ENCODE data around the gene PRIMPOL.

PRIMPOL gene

GRCh38 chr4:184641022-184641421 lies 8.5 kb upstream of the PRIMPOL start:
- Histone ChIP-seq H3K4me1 (ENCODE audit: control insufficient read depth, insufficient read depth, low read length) (peaks cover 2% of the 10 kb centered on the region; the same call in 1 of the 2 replicates), H3K27ac (ENCODE audit: low read length) (no peak overlapping the region), H3K9me3 (ENCODE audit: control insufficient read depth, insufficient read depth, low read length) (no peaks in the 10 kb centered on the region), H3K27me3 (ENCODE audit: control insufficient read depth, insufficient read depth, low read length) (no peaks in the 10 kb centered on the region), H3K36me3 (ENCODE audit: control insufficient read depth, insufficient read depth, low read length) (peaks cover 15% of the 10 kb centered on the region; the same call in 1 of the 2 replicates), H3K4me3 (ENCODE audit: low read length) (no peak overlapping the region)
- no peak for DNase-seq (ENCODE audit: low read depth, low spot score)
- WGBS (ENCODE audit: insufficient coverage, insufficient read length): no CpG with 5 or more reads among the region's 3 CpGs

GRCh38 chr4:184641451-184641850 lies 8.1 kb upstream of the PRIMPOL start:
- Histone ChIP-seq H3K4me3 (ENCODE audit: low read length) (no peak overlapping the region), H3K9me3 (ENCODE audit: control insufficient read depth, insufficient read depth, low read length) (no peaks in the 10 kb centered on the region), H3K36me3 (ENCODE audit: control insufficient read depth, insufficient read depth, low read length) (peaks cover 12% of the 10 kb centered on the region; the same call in 1 of the 2 replicates), H3K27ac (ENCODE audit: low read length) (no peak overlapping the region), H3K27me3 (ENCODE audit: control insufficient read depth, insufficient read depth, low read length) (no peaks in the 10 kb centered on the region), H3K4me1 (ENCODE audit: control insufficient read depth, insufficient read depth, low read length) (peaks cover 2% of the 10 kb centered on the region; the same call in 1 of the 2 replicates)
- DNase-seq (ENCODE audit: low read depth, low spot score): no peak
- WGBS (ENCODE audit: insufficient coverage, insufficient read length): no CpG with 5 or more reads among the region's 5 CpGs

- Histone ChIP-seq H3K4me1 (ENCODE audit: control insufficient read depth, insufficient read depth, low read length) (peaks cover 3% of the 10 kb centered on the region; the same call in 1 of the 2 replicates), H3K27me3 (ENCODE audit: control insufficient read depth, insufficient read depth, low read length) (no peaks in the 10 kb centered on the region), H3K4me3 (ENCODE audit: low read length) (no peak overlapping the region), H3K9me3 (ENCODE audit: control insufficient read depth, insufficient read depth, low read length) (no peaks in the 10 kb centered on the region), H3K27ac (ENCODE audit: low read length) (no peak overlapping the region), H3K36me3 (ENCODE audit: control insufficient read depth, insufficient read depth, low read length) (peaks cover 3% of the 10 kb centered on the region; the same call in 1 of the 2 replicates)
- WGBS (ENCODE audit: insufficient coverage, insufficient read length): no CpG with 5 or more reads among the region's 1 CpG
- DNase-seq (ENCODE audit: low read depth, low spot score): no peak
Observed at GRCh38 chr4:184643731-184644130, 5.8 kb upstream of the PRIMPOL start.

GRCh38 chr4:184644553-184645307 lies 4.8 kb upstream of the PRIMPOL start:
- no peaks in the 10 kb centered on the region for H3K9me3 ChIP-seq (ENCODE audit: control insufficient read depth, insufficient read depth, low read length)
- no peak for DNase-seq (ENCODE audit: low read depth, low spot score)
- no peaks in the 10 kb centered on the region for H3K27me3 ChIP-seq (ENCODE audit: control insufficient read depth, insufficient read depth, low read length)
- no peak overlapping the region for H3K27ac ChIP-seq (ENCODE audit: low read length)
- no peak overlapping the region for H3K4me3 ChIP-seq (ENCODE audit: low read length)
- H3K36me3 ChIP-seq (ENCODE audit: control insufficient read depth, insufficient read depth, low read length): peaks cover 3% of the 10 kb centered on the region; the same call in 1 of the 2 replicates
- no CpG with 5 or more reads among the region's 9 CpGs for WGBS (ENCODE audit: insufficient coverage, insufficient read length)
- peaks cover 3% of the 10 kb centered on the region; the same call in 1 of the 2 replicates for H3K4me1 ChIP-seq (ENCODE audit: control insufficient read depth, insufficient read depth, low read length)

GRCh38 chr4:184645904-184646610 lies 3.5 kb upstream of the PRIMPOL start:
- Histone ChIP-seq H3K9me3 (ENCODE audit: control insufficient read depth, insufficient read depth, low read length) (no peaks in the 10 kb centered on the region), H3K36me3 (ENCODE audit: control insufficient read depth, insufficient read depth, low read length) (no peaks in the 10 kb centered on the region), H3K4me1 (ENCODE audit: control insufficient read depth, insufficient read depth, low read length) (peaks cover 3% of the 10 kb centered on the region; the same call in 1 of the 2 replicates), H3K27me3 (ENCODE audit: control insufficient read depth, insufficient read depth, low read length) (no peaks in the 10 kb centered on the region), H3K27ac (ENCODE audit: low read length) (no peak overlapping the region), H3K4me3 (ENCODE audit: low read length) (no peak overlapping the region)
- DNase-seq (ENCODE audit: low read depth, low spot score): no peak
- WGBS (ENCODE audit: insufficient coverage, insufficient read length): no CpG with 5 or more reads among the region's 6 CpGs

- Histone ChIP-seq H3K4me1 (ENCODE audit: control insufficient read depth, insufficient read depth, low read length) (peaks cover 3% of the 10 kb centered on the region; the same call in 1 of the 2 replicates), H3K36me3 (ENCODE audit: control insufficient read depth, insufficient read depth, low read length) (no peaks in the 10 kb centered on the region), H3K27me3 (ENCODE audit: control insufficient read depth, insufficient read depth, low read length) (no peaks in the 10 kb centered on the region), H3K27ac (ENCODE audit: low read length) (no peak overlapping the region), H3K4me3 (ENCODE audit: low read length) (no peak overlapping the region; the same call in 1 of the 2 replicates), H3K9me3 (ENCODE audit: control insufficient read depth, insufficient read depth, low read length) (no peaks in the 10 kb centered on the region)
- DNase-seq (ENCODE audit: low read depth, low spot score): no peak
- no CpG with 5 or more reads among the region's 7 CpGs for WGBS (ENCODE audit: insufficient coverage, insufficient read length)
Observed at GRCh38 chr4:184647266-184648053, 2.1 kb upstream of the PRIMPOL start.

- no CpG with 5 or more reads among the region's 6 CpGs for WGBS (ENCODE audit: insufficient coverage, insufficient read length)
- Histone ChIP-seq H3K36me3 (ENCODE audit: control insufficient read depth, insufficient read depth, low read length) (no peaks in the 10 kb centered on the region), H3K9me3 (ENCODE audit: control insufficient read depth, insufficient read depth, low read length) (no peaks in the 10 kb centered on the region), H3K27ac (ENCODE audit: low read length) (no peak overlapping the region), H3K4me1 (ENCODE audit: control insufficient read depth, insufficient read depth, low read length) (peaks cover 3% of the 10 kb centered on the region; the same call in 1 of the 2 replicates), H3K27me3 (ENCODE audit: control insufficient read depth, insufficient read depth, low read length) (no peaks in the 10 kb centered on the region), H3K4me3 (ENCODE audit: low read length) (peak overlapping the region; percentile 98; the same call in 1 of the 2 replicates)
- no peak for DNase-seq (ENCODE audit: low read depth, low spot score)
Observed at GRCh38 chr4:184648054-184648312, 1.6 kb upstream of the PRIMPOL start.

- no peak for DNase-seq (ENCODE audit: low read depth, low spot score)
- no peaks in the 10 kb centered on the region for H3K27me3 ChIP-seq (ENCODE audit: control insufficient read depth, insufficient read depth, low read length)
- no peak overlapping the region for H3K27ac ChIP-seq (ENCODE audit: low read length)
- H3K4me1 ChIP-seq (ENCODE audit: control insufficient read depth, insufficient read depth, low read length): peaks cover 3% of the 10 kb centered on the region; the same call in 1 of the 2 replicates
- H3K4me3 ChIP-seq (ENCODE audit: low read length): peak overlapping the region; percentile 98
- H3K9me3 ChIP-seq (ENCODE audit: control insufficient read depth, insufficient read depth, low read length): no peaks in the 10 kb centered on the region
- no CpG with 5 or more reads among the region's 52 CpGs for WGBS (ENCODE audit: insufficient coverage, insufficient read length)
- no peaks in the 10 kb centered on the region for H3K36me3 ChIP-seq (ENCODE audit: control insufficient read depth, insufficient read depth, low read length)
Observed at GRCh38 chr4:184648313-184649025, 1.1 kb upstream of the PRIMPOL start.

GRCh38 chr4:184649971-184650855 lies 675 bp downstream of the PRIMPOL start:
- no peak for DNase-seq (ENCODE audit: low read depth, low spot score)
- Histone ChIP-seq H3K9me3 (ENCODE audit: control insufficient read depth, insufficient read depth, low read length) (no peaks in the 10 kb centered on the region), H3K27me3 (ENCODE audit: control insufficient read depth, insufficient read depth, low read length) (no peaks in the 10 kb centered on the region), H3K36me3 (ENCODE audit: control insufficient read depth, insufficient read depth, low read length) (no peaks in the 10 kb centered on the region), H3K4me1 (ENCODE audit: control insufficient read depth, insufficient read depth, low read length) (0 out of 2 replicates have a peak, but pooled peaks cover 2% of the 10 kb centered on the region), H3K27ac (ENCODE audit: low read length) (no peak overlapping the region), H3K4me3 (ENCODE audit: low read length) (peak overlapping the region; percentile 98; the same call in 1 of the 2 replicates)
- WGBS (ENCODE audit: insufficient coverage, insufficient read length): no CpG with 5 or more reads among the region's 21 CpGs

All from iPS DF 6.9 (cell line).